GM23248 (cell line): ENCODE results near the gene PGGHG. TPM values are rescaled to one million over a fixed set of nuclear protein-coding genes. Genes with fewer than 3 reads are reported as not detected.
"Not testable (repeated sequence)": the region's sequence is repeated elsewhere in the genome, so short reads cannot be mapped to it uniquely, and the experiment has no call there.

ENCODE experiments used
- DNase-seq: peaks from one replicate; pipeline ENCODE4 v3.0.0-alpha.2; 2015
- H2AFZ ChIP-seq: fragments of 200-600 bp; sonication (generic); 2 replicates; pipeline ENCODE4 v1.6.1; 2016; ENCODE audit warnings: antibody characterized with exemption
- H3F3A ChIP-seq: fragments of 200-600 bp; sonication (generic); 2 replicates; pipeline ENCODE4 v1.6.1; 2016; ENCODE audit warnings: mild to moderate bottlenecking, antibody characterized with exemption, mixed run types; ENCODE audit not compliant: insufficient read depth
- H3K27ac ChIP-seq: fragments of 200-600 bp; sonication (generic); 2 replicates; pipeline ENCODE4 v1.5.1; 2016; ENCODE audit warnings: mild to moderate bottlenecking
- H3K27me3 ChIP-seq: fragments of 200-600 bp; sonication (generic); replicated peaks from 2 replicates; pipeline ENCODE4 v1.6.1; 2016; ENCODE audit warnings: mild to moderate bottlenecking; ENCODE audit not compliant: insufficient read depth
- H3K36me3 ChIP-seq: fragments of 200-600 bp; sonication (generic); 2 replicates; pipeline ENCODE4 v1.6.1; 2016; ENCODE audit warnings: low read depth, mild to moderate bottlenecking
- H3K4me1 ChIP-seq: fragments of 200-600 bp; sonication (generic); 2 replicates; pipeline ENCODE4 v1.6.1; 2016; ENCODE audit warnings: mild to moderate bottlenecking; ENCODE audit not compliant: insufficient read depth
- H3K4me2 ChIP-seq: fragments of 200-600 bp; sonication (generic); one replicate; pipeline ENCODE4 v1.6.1; 2016; ENCODE audit warnings: mild to moderate bottlenecking; ENCODE audit not compliant: unreplicated experiment
- H3K4me3 ChIP-seq: fragments of 200-600 bp; sonication (generic); 2 replicates; pipeline ENCODE4 v1.5.1; 2016; ENCODE audit warnings: mild to moderate bottlenecking
- H3K79me2 ChIP-seq: fragments of 200-600 bp; sonication (generic); 2 replicates; pipeline ENCODE4 v1.6.1; 2016; ENCODE audit warnings: mild to moderate bottlenecking; ENCODE audit not compliant: insufficient read depth
- H3K9ac ChIP-seq: fragments of 200-600 bp; sonication (generic); 2 replicates; pipeline ENCODE4 v1.6.1; 2016; ENCODE audit warnings: mild to moderate bottlenecking
- H3K9me2 ChIP-seq: fragments of 200-600 bp; sonication (generic); 2 replicates; pipeline ENCODE4 v1.6.1; 2016; ENCODE audit warnings: mixed run types, mild to moderate bottlenecking, moderate library complexity; ENCODE audit not compliant: insufficient read depth
- H3K9me3 ChIP-seq: fragments of 200-600 bp; sonication (generic); one replicate; pipeline ENCODE4 v1.6.1; 2017; ENCODE audit warnings: low read depth
- H4K20me1 ChIP-seq: fragments of 200-600 bp; sonication (generic); 2 replicates; pipeline ENCODE4 v1.6.0; 2016; ENCODE audit not compliant: insufficient read depth
- EZH2 ChIP-seq: fragments of 200-600 bp; sonication (generic); IDR thresholded peaks from 2 replicates; pipeline ENCODE4 v1.6.1; 2018; ENCODE audit warnings: antibody characterized with exemption, mild to moderate bottlenecking; ENCODE audit not compliant: insufficient read depth, poor library complexity, severe bottlenecking
- EZH2phosphoT487 ChIP-seq: fragments of 200-600 bp; sonication (generic); IDR thresholded peaks from 2 replicates; pipeline ENCODE4 v1.6.1; 2018; ENCODE audit warnings: antibody characterized with exemption, moderate library complexity, mild to moderate bottlenecking, low read depth; ENCODE audit not compliant: insufficient read depth
- WGBS, 2 experiments: methylation state at CpG; one replicate each; pipeline ENCODE4 v1.1.6; 2015 to 2017; ENCODE audit warnings: low lambda C conversion rate in 2 of 2, low coverage in 1 of 2; ENCODE audit errors: missing lambda C conversion rate in 2 of 2; 5-methylcytosine and 5-hydroxymethylcytosine counted together
- in situ Hi-C: fragments of 300-500 bp; cut with MboI; formaldehyde crosslinking; loops from 2 replicates; pipeline ENCODE4 v1.15.0; 2020
- polyA plus RNA-seq: library from polyadenylated mRNA; unstranded; fragments of >200 nt; fragmentation: Nextera tagmentation; extraction: Ambion mirVana; gene quantifications from 2 replicates; pipeline ENCODE4 v1.2.1, GENCODE V29; 2016
- total RNA-seq: library from RNA; depleted of rRNA; stranded (reverse); fragments of >200 nt; shearing (Covaris generic); gene quantifications from 2 replicates; pipeline ENCODE4 v1.2.3, GENCODE V29; 2014

PGGHG gene
- total and polyA plus RNA-seq, 2 experiments from 2014 or later = 4.6 to 14.2 TPM

DNA sequence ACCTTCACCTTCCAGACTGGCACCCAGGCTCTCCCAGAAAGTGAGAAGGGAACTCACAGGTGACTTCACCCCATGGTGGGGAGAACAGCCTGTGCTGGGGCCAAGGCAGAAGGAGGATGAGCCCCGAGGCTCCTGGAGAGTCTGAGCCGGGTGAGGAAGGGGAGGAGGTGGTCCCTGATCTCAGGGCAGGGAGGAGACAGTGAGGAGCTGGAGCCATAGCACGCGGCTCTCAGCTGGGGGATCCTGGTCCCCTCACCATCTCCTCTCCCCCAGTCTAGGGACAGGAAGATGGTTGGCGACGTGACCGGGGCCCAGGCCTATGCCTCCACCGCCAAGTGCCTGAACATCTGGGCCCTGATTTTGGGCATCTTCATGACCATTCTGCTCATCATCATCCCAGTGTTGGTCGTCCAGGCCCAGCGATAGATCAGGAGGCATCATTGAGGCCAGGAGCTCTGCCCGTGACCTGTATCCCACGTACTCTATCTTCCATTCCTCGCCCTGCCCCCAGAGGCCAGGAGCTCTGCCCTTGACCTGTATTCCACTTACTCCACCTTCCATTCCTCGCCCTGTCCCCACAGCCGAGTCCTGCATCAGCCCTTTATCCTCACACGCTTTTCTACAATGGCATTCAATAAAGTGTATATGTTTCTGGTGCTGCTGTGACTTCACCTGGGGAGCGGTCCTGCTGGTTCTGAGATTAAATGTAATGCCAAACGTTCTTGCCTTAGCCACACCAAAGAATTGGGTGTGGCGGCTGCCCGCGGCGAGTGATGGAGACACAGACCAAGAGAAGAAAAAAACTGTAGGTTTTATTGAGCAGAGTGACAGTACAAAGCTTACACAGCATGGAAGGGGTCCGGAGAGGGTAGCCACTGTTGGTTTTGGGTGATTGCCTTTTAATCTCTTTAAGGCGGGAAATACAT is 20.1 kb downstream of the PGGHG start:
- Histone ChIP-seq H3K4me2 (peak overlapping the region; percentile 100), H3K27ac (peak overlapping the region; percentile 74), H3K4me3 (peak overlapping the region; percentile 98), H3F3A (peaks cover 36% of the 10 kb centered on the region), H3K9ac (peak overlapping the region; percentile 85), H3K79me2 (peaks cover 19% of the 10 kb centered on the region), H3K4me1 (peaks cover 16% of the 10 kb centered on the region)
- H3K36me3 ChIP-seq, H2AFZ ChIP-seq, H3K9me3 ChIP-seq, H4K20me1 ChIP-seq, H3K9me2 ChIP-seq, H3K27me3 ChIP-seq, in situ Hi-C loops: not testable (repeated sequence)
- DNase-seq = peak; percentile 40
- 3% methylated on average over 22 to 24 of the region's 24 CpGs for WGBS, 2 experiments

DNA sequence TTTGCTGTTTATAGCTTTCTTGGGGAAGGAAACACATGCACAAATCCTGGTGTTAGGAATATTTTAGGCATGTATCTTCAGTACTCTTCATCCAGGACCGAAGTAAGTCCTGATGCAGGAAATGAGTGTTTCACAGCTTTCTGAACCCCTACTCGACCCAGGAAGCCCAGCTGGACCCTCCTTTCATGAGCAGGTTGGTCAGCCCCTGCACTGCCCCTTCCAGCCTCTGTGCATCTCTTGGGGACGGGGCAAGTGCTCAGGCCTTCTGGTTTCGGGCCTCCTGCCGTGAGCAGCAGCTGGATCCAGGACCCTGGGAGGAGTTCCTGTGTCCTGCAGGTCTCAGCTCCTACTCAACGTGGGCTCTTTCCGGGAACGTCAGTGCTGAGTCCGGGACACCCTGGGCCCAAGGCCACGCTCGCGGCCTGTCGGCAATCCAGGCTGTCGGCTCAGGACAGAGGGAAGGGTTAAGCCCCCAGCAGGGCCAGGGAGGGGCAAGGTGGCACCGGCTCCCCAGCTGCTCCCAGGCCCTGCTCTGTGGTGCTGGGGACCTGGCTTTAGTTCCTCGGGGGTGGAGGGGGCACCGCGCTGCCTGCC is 21.1 kb downstream of the PGGHG start:
- peaks cover 19% of the 10 kb centered on the region for H3K4me1 ChIP-seq
- H3K36me3 ChIP-seq, H4K20me1 ChIP-seq, H2AFZ ChIP-seq, in situ Hi-C loops, H3K9me2 ChIP-seq, H3K9me3 ChIP-seq, H3K27me3 ChIP-seq: not testable (repeated sequence)
- peaks cover 26% of the 10 kb centered on the region for H3K79me2 ChIP-seq
- H3K27ac ChIP-seq = peak overlapping the region; percentile 74
- H3K4me2 ChIP-seq = peak overlapping the region; percentile 100
- peak overlapping the region; percentile 85 for H3K9ac ChIP-seq
- DNase-seq = peak; percentile 27
- 0 to 3% methylated on average over 5 to 6 of the region's 18 CpGs for WGBS, 2 experiments
- H3F3A ChIP-seq = peaks cover 36% of the 10 kb centered on the region
- H3K4me3 ChIP-seq = peak overlapping the region; percentile 98

DNA sequence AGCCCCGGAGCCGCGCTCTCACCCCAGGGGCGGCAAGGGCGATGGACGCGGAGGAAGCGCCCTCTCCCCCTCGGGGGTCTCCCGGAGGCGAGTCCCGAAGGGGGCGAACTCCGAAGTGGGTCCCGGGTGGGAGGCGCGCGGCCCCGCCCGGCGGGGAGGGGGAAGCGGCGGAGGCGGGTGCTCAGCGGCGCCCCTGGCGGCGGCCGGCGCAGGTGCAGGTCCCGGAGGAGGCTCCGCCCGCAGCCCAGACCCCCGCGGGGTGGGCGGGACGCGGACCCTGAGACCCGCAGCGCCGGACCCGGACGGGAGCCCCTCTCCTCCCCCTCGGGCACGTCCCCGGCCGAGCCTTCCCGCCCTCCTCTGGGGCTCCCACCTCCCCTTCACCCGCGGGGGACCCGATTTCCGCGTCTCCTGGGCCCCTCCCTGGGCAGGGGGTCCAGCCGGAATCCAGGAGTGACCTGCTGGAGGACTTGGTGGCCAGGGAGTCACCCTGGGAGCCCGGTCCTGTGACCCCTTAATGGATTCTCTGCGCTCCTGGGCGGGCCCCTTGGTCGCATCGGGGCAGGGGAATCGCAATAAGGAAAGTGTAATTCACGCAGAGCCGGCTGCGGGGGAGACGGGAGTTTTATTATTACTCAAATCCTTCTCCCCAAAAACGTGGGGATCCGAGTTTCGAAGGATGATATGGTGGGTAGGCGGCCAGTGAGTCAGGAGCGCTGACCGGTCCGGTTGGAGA is 22.3 kb downstream of the PGGHG start:
- H2AFZ ChIP-seq, H3K36me3 ChIP-seq, H3K9me2 ChIP-seq, H3K9me3 ChIP-seq, DNase-seq, H4K20me1 ChIP-seq, H3K27me3 ChIP-seq, in situ Hi-C loops: not testable (repeated sequence)
- H3K4me1 ChIP-seq = peaks cover 26% of the 10 kb centered on the region
- peak overlapping the region; percentile 44 for H3K27ac ChIP-seq
- H3K4me2 ChIP-seq = peak overlapping the region; percentile 71
- H3F3A ChIP-seq = peaks cover 32% of the 10 kb centered on the region
- H3K4me3 ChIP-seq = peak overlapping the region; percentile 58; the same call in 1 of the 2 replicates
- H3K9ac ChIP-seq = peak overlapping the region; percentile 80
- 4 to 11% methylated on average over 10 of the region's 71 CpGs for WGBS, 2 experiments
- H3K79me2 ChIP-seq = peaks cover 37% of the 10 kb centered on the region

DNA sequence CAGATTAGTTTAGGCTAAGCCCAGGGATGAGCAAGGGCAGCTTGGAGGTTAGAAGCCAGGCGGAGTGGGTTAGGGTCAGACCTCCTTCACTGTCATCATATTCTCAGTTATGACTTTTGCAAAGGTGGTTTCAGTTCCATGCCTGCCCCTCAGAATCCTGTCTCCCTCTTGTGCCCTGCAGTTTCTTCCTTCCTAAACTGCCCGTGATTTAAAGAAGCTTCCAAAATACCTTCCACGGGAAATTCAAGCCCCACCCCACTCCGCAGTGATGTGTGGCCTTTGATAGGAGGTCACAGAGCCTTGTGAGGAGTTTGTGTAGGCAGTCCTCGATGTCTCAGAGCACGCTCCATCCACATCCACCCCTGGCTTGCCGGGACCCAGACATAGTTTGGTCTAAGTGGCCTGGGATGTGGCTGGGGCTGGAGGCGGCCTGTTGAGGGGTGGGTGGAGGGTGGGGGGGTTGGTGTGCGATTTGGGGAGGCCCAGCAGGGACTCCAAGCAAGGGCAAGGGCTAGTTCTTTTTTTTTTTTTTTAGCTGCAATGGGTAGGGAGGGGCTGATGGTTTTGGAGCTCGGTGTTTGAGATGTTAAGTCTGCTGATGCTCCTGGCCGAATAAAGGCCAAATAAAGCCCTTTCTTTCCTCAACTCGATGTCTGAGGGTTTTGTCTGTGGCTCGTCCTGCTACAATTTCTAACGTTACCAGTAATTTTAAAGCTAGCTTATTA is 23.3 kb downstream of the PGGHG start:
- Histone ChIP-seq H3K4me1 (peaks cover 32% of the 10 kb centered on the region), H3K4me2 (peak overlapping the region; percentile 71), H3K27me3 (no peaks in the 10 kb centered on the region), H3K27ac (peak overlapping the region; percentile 55), H3K36me3 (no peaks in the 10 kb centered on the region), H3K4me3 (no peak overlapping the region), H2AFZ (no peak overlapping the region), H3K9me3 (no peaks in the 10 kb centered on the region), H3K9me2 (no peaks in the 10 kb centered on the region), H3K9ac (peak overlapping the region; percentile 80), H3F3A (peaks cover 35% of the 10 kb centered on the region), H3K79me2 (peaks cover 48% of the 10 kb centered on the region), H4K20me1 (no peaks in the 10 kb centered on the region)
- TF ChIP-seq EZH2phosphoT487 = no peak
- TF ChIP-seq EZH2 = no peak
- in situ Hi-C loops = no loop called here
- 61 to 65% methylated on average over 12 to 14 of the region's 14 CpGs for WGBS, 2 experiments
- DNase-seq = no peak
